ENCODE data around the gene LRRC8D. TPM values are rescaled to one million over a fixed set of nuclear protein-coding genes. Genes with fewer than 3 reads are reported as not detected.

The LRRC8D gene
- total RNA-seq, 2 donors from 2014 or later, result 35.8 to 42.7 TPM

DNA sequence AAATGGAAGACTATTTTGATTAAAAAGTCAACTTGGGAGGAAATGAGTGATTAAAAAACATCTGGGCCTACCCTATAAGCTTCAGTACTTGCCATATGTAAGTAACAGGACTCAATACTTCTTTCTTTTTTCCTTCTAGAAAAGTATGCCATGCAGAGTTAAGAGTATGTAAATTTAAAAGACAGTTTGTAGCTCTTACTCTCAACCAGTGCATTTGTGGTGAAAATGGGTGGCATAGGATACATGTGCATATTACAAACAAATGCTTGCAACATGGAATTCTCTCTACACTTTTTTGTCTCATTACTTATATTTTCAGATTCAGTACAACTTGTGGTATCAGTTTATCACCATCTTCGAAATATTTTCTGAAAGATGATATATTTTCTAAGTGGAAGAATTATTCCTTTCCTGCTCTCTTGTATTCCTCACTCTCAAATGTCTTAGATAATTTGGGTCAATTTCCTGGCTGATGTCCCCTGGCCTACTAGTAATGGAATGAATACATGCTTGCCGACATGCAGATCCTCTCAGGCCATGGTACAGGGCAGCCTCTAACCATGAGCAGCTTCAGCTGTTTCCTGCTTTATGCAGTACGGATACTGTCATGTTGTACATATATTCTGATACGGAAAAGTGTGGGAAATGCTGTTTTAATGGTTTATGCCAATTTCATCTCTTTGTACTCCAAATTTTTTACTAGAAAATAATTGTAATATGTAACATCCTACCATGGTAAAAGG lies 92.7 kb downstream of the LRRC8D start:
- no peaks in the 10 kb centered on the region for H3K27me3 ChIP-seq
- H3K4me1 ChIP-seq, result no peaks in the 10 kb centered on the region
- no peak overlapping the region for H3K9ac ChIP-seq (ENCODE audit: low read depth in 2 of 2, low read length in 2 of 2)
- H3K36me3 ChIP-seq, result no peaks in the 10 kb centered on the region
- DNase-seq, result no peak
- TF ChIP-seq, protein P1, sequence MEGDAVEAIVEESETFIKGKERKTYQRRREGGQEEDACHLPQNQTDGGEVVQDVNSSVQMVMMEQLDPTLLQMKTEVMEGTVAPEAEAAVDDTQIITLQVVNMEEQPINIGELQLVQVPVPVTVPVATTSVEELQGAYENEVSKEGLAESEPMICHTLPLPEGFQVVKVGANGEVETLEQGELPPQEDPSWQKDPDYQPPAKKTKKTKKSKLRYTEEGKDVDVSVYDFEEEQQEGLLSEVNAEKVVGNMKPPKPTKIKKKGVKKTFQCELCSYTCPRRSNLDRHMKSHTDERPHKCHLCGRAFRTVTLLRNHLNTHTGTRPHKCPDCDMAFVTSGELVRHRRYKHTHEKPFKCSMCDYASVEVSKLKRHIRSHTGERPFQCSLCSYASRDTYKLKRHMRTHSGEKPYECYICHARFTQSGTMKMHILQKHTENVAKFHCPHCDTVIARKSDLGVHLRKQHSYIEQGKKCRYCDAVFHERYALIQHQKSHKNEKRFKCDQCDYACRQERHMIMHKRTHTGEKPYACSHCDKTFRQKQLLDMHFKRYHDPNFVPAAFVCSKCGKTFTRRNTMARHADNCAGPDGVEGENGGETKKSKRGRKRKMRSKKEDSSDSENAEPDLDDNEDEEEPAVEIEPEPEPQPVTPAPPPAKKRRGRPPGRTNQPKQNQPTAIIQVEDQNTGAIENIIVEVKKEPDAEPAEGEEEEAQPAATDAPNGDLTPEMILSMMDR (IDR thresholded peaks at IDR 0.05), result no peak
- no peak overlapping the region for H3K27ac ChIP-seq
- H3K9me3 ChIP-seq, result no peaks in the 10 kb centered on the region
- H3K4me3 ChIP-seq, result no peak overlapping the region
- intact Hi-C loops (cut with DNase I), result no loop called here

DNA sequence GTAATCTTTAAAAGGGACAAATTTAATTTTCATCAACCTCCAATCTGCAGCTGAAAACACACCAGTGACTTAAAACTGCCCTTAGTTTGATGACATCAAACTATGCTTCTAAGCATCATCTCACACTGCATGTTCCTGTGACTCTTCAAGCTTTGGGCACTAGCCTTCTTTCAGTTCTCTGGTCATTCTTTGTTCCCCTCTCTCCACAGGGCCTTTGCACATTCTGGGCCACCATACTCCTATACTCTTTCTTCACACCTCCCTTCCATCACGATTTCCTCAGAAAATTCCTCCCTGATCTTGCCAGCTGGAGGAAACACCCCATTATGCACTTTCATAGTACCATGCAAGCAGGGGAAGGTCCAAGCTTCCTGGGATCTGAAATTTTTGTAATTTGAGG lies 96.5 kb downstream of the LRRC8D start:
- Histone ChIP-seq H3K9me3 (no peaks in the 10 kb centered on the region), H3K4me3 (no peak overlapping the region), H3K36me3 (no peaks in the 10 kb centered on the region), H3K9ac (ENCODE audit: low read depth in 2 of 2, low read length in 2 of 2) (no peak overlapping the region), H3K27me3 (no peaks in the 10 kb centered on the region), H3K4me1 (no peaks in the 10 kb centered on the region), H3K27ac (no peak overlapping the region)
- intact Hi-C loops (cut with DNase I), result no loop called here
- DNase-seq, result no peak
- TF ChIP-seq, protein P1 (IDR thresholded peaks at IDR 0.05), result no peak

DNA sequence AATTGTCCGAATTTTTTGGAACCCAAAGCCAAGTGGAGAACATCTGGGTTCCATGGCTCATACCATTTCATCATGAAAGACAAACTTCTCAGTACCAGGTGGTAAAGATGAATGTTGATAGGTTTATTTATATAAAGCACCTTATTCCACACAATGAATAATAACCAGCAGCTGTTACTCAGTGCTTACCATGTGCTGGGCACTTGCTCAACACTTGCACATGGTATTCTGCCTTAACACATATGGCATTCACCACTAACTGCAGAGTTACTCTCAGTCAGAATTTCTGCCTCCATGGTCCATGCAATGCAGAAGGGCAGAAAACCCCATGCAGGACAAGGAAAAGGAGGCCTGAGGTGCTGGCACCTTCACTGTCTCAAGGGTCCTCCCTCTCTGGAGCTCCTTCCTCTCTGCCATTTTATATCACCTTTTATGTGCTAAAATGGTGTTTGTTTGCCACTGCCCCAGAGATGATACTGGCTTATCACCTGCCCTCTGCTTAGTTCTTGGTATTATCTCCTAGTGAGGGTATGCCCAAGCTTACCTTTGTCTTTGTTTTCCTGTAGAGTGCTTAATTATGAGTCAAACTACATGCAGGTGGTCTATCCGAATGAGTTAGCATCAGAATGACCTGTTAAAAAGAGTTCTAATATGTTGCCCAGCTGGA lies 97.4 kb downstream of the LRRC8D start:
- Histone ChIP-seq H3K9me3 (no peaks in the 10 kb centered on the region), H3K9ac (ENCODE audit: low read depth in 2 of 2, low read length in 2 of 2) (no peak overlapping the region), H3K27me3 (no peaks in the 10 kb centered on the region), H3K27ac (no peak overlapping the region), H3K4me3 (no peak overlapping the region), H3K4me1 (no peaks in the 10 kb centered on the region), H3K36me3 (no peaks in the 10 kb centered on the region)
- TF ChIP-seq, protein P1 (IDR thresholded peaks at IDR 0.05), result no peak
- no peak for DNase-seq
- intact Hi-C loops (cut with DNase I), result no loop called here

DNA sequence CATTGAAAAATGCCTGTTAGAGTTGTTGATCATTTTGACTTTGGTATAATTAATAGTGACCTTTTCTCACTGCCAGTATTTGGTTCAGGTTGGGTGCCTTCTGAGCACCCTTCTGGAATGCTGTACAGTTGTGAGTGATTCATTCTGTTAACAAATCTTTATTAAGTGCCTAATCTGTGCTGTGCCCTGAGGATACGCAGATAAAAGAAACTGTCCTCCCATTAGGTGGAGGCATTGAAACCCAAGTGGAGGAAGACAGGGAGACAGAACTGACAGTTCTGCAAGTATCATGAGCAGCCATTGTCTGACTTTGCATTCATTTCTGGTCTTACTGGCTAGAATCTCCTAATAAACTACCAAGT lies 97.9 kb downstream of the LRRC8D start:
- intact Hi-C loops (cut with DNase I), result no loop called here
- Histone ChIP-seq H3K4me3 (no peak overlapping the region), H3K27me3 (no peaks in the 10 kb centered on the region), H3K36me3 (no peaks in the 10 kb centered on the region), H3K4me1 (no peaks in the 10 kb centered on the region), H3K27ac (no peak overlapping the region), H3K9me3 (no peaks in the 10 kb centered on the region), H3K9ac (ENCODE audit: low read depth in 2 of 2, low read length in 2 of 2) (no peak overlapping the region)
- TF ChIP-seq, protein P1 (IDR thresholded peaks at IDR 0.05), result no peak
- no peak for DNase-seq

DNA sequence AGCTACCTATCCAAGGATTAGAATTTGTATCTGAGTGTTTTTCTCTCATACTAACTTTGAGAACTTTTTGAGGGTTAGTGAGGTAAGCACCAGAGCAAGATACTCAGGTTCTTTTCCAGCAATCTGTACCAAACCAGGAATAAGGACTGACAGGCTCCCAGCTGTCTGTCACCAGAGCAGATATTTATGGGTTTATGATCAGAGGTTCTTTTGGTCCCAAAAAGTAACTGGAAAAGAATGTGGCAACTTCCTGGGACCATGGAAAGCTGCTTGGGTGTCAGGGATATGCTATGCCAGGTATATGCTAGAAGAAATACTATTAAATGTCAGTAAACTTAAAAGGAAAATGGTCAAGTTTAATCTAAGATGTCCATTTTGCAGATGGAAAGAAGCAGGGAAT lies 98.3 kb downstream of the LRRC8D start:
- H3K4me1 ChIP-seq, result no peaks in the 10 kb centered on the region
- H3K9ac ChIP-seq (ENCODE audit: low read depth in 2 of 2, low read length in 2 of 2), result no peak overlapping the region
- H3K36me3 ChIP-seq, result no peaks in the 10 kb centered on the region
- H3K4me3 ChIP-seq, result no peak overlapping the region
- H3K27ac ChIP-seq, result no peak overlapping the region
- DNase-seq, result no peak
- H3K27me3 ChIP-seq, result no peaks in the 10 kb centered on the region
- intact Hi-C loops (cut with DNase I), result no loop called here
- H3K9me3 ChIP-seq, result no peaks in the 10 kb centered on the region
- TF ChIP-seq, protein P1 (IDR thresholded peaks at IDR 0.05), result no peak
